Measurements from ENCODE around the gene PIEZO1. TPM values are rescaled to one million over a fixed set of nuclear protein-coding genes. Genes with fewer than 3 reads are reported as not detected.

PIEZO1 gene
- total RNA-seq, 1 donor from 2014 or later: 111 TPM

GRCh38 chr16:88743693-88744576 is 41.1 kb downstream of the PIEZO1 start:
- intact Hi-C loops (cut with DNase I): loop anchor here (2.0 to 10.0 kb wide), 2 partner anchors 41 to 421 kb away; partner anchors contain the start of gene PIEZO1
- ATAC-seq: peak; percentile 73
- peak; percentile 90 for DNase-seq (ENCODE audit: low spot score)

- ATAC-seq (no peak), DNase-seq (ENCODE audit: low spot score) (no peak)
- intact Hi-C loops (cut with DNase I): loop anchor here (2.0 to 10.0 kb wide), 2 partner anchors 42 to 422 kb away; partner anchors contain the start of gene PIEZO1
Measured at GRCh38 chr16:88742896-88743605, 42.0 kb downstream of the PIEZO1 start.

DNA sequence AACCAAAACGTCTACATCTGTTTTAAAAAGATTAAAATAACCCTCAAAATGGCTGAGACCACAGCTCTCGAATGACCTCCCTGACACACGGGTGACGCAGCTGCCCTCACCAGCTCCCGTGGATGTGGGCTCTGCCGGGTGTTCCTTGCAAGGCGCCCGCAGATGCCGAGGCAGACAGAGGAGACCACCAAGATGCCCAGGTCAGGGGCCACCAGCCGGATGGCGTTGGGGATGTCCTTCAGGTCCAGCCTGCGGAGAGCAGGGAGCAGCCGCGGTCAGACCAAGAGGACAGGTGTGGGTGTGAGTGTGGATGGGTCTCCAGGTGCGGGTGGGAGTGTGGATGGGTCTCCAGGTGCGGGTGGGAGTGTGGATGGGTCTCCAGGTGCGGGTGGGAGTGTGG is 43.7 kb downstream of the PIEZO1 start:
- DNase-seq (ENCODE audit: low spot score): no peak
- ATAC-seq: no peak
- intact Hi-C loops (cut with DNase I): loop anchor here (10.0 kb wide), 1 partner anchor 423 kb away; no protein-coding TSS in a partner anchor

DNA sequence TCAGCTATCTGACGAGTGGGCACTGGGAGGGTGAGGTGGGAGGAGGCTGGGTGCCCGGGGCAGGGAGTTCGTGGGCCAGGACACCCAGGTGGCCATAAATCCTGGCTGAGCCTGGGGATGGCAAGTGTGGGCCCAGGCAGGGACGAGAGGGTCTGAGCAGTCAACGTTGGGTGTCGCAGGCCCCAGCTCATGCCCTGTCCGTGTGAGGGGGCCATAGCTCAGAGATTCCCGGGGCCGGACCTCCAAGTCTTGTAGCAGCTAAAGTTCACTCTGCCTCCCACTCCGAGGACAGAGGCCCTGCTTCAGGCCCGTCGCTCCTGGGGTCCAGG is 44.3 kb downstream of the PIEZO1 start:
- intact Hi-C loops (cut with DNase I): loop anchor here (10.0 kb wide), 1 partner anchor 424 kb away; no protein-coding TSS in a partner anchor
- ATAC-seq: no peak

DNA sequence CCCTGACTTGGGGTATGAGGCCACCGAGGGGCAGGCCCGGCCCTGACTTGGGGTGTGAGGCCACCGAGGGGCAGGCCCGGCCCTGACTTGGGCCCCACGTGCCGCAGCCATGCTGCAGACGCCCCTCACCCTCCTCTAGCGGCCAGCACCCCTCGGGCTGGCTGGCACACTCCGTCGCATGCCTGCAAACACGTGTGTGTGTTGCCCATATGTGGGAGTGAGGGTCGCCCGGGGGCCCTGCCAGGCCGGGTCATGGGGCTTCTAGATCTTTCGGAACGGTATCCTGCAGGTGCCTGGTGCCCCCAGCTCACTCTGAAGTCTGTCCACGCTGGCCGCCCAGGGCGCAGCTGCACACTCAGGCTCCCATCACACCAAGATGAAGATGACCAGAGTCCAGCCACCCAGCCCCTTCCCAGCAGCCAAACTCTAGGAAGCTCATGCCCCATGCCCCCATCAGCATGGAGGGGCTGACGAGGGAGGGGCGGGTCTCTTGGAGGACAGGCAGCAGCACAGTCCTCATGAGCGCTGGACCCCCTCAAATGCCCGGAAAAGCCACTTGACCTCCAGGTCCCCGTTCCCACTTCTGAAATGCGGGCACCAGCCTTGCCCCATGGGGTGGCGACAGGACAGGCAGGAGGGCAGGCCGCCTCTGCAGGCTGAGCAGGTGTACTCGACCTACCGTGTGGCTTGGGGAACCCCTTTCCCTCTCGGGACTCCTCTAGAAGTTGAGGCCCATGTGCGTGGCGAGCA is 44.9 kb downstream of the PIEZO1 start:
- DNase-seq (ENCODE audit: low spot score): no peak
- ATAC-seq: no peak
- intact Hi-C loops (cut with DNase I): loop anchor here (10.0 kb wide), 1 partner anchor 425 kb away; no protein-coding TSS in a partner anchor

More for the DNA sequence above, 44.3 kb downstream of the PIEZO1 start:
- DNase-seq (ENCODE audit: low spot score): no peak

- no peak for DNase-seq (ENCODE audit: low spot score)
- intact Hi-C loops (cut with DNase I): no loop called here
- ATAC-seq: no peak
Measured at GRCh38 chr16:88739139-88739976, 45.7 kb downstream of the PIEZO1 start.

DNA sequence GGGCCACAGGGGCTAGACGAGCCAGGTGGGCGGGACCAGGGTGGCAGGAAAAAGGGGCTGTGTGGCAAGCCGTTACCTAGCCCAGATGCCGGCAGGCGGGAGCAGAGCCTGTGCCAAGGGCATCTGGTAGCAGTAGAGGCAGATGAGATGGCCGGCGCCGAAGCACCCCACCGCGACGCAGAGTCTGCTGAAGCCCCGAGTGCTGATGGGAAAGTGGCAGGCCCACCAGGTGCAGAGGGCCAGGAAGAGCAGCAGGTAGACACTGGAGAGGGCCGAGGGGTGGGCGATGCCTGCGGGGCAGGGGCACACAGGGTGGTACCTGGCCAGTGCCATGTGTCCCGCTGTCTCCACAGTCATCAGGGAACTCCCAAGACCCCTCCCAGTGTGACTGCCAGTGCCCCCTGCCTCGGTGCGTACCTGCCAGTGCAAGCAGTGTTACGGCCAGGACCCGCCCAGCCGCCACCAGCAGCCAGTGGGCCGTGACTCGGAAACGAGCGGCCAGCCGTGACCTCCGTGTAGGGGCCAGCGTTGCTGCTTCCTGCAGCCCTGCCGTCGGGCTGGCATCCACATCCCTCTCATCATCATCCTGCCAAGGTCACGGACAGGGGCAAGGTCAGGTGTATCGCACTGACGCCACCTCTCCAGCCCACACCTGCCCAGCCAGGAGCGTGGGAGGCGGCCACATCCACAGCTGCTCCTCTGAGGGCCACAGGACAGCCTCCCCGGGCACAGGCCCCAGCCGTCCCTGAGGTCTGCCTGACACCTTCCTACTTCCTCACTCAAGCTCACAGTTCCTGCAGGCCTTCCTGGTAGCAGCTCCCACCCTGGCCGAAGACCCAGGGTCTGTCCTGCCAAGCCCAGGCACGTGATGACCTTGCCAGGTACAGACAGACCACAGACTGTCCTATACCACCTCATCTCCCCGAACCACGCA is 46.6 kb downstream of the PIEZO1 start:
- ATAC-seq (no peak), DNase-seq (ENCODE audit: low spot score) (no peak)
- intact Hi-C loops (cut with DNase I): no loop called here

DNA sequence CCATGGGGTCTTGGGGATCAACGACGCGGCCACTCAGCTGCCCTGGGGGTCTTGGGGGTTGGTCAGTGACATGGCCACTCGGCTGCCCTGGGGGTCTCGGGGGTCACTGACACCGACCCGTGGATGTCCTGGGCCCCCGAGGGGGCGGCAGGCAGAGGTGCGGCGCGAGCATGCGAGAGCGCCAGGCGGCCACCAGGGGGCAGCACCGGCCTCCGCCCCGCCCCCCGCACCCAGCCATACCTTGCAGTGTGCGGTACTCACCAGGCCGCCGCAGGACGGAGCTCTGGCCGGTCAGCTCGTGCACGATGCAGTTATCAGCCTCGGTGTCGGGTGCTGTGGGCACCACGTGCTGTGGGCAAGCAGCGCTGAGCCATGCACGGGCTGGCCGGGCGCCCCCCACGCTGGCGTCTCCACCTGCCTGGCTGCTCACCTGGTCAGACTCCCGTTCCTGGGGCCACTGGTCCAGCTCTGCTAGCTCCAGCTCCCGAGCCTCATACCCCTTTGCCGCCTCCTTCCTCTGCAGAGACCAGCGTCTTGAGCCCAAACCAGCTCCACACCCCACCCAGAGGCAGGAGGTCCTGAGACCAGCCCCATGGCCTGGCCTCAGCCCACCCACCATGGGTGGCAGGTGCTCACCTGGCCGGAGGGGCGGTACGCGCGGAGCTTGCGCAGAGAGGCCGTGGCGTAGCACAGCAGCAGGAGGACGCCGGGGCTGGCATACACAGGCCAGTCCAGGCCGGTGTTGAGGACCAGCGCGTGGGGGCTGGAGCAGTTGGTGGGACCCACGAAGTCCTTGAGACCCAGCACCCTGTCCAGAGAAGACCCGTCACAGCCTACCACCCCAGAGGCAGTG is 47.5 kb downstream of the PIEZO1 start:
- ATAC-seq (peak; percentile 69), DNase-seq (ENCODE audit: low spot score) (peak; percentile 79)
- intact Hi-C loops (cut with DNase I): no loop called here

DNA sequence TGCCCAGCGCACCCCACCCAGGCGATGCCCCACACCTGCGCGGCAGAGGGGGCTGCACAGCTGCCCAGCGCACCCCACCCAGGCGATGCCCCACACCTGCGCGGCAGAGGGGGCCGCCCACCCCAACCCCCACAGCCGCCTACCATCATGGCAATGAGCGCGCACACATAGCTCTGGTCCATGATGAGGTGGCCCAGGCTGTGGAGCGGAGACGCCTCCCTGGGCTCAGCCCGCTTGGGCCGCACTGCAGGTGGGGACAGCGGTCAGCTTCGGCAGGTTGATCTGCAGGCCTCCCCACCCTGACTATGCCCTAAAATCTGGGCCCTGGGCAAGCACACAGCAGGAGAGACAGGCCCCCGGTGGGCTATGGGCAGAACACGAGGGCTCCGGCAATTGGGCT is 48.5 kb downstream of the PIEZO1 start:
- intact Hi-C loops (cut with DNase I): no loop called here
- no peak for ATAC-seq

GRCh38 chr16:88736088-88736487 is 48.9 kb downstream of the PIEZO1 start:
- intact Hi-C loops (cut with DNase I): no loop called here
- no peak for ATAC-seq
- DNase-seq (ENCODE audit: low spot score): no peak

More for the DNA sequence above, 48.5 kb downstream of the PIEZO1 start:
- DNase-seq (ENCODE audit: low spot score): no peak

DNA sequence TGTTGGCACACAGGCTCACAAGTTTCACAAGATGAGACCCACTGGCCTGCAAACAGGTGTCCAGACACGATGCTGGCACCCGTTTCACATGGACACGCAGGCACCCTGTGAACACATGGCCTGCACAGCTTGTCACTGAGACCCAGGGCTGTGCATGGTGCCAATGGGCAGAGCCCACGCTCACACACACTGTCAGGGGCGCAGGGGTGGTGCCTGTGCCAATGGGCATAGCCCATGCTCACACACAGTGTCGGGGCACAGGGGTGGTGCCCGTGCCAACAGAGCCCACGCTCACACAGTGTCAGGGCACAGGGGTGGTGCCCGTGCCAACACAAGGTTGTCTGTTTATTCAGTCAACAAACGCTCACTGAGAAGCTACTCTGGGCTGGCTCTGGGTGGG is 49.4 kb downstream of the PIEZO1 start:
- DNase-seq (ENCODE audit: low spot score): no peak
- intact Hi-C loops (cut with DNase I): no loop called here
- ATAC-seq: no peak

- intact Hi-C loops (cut with DNase I): no loop called here
- no peak for ATAC-seq
Measured at GRCh38 chr16:88735121-88735520, 49.9 kb downstream of the PIEZO1 start.

DNA sequence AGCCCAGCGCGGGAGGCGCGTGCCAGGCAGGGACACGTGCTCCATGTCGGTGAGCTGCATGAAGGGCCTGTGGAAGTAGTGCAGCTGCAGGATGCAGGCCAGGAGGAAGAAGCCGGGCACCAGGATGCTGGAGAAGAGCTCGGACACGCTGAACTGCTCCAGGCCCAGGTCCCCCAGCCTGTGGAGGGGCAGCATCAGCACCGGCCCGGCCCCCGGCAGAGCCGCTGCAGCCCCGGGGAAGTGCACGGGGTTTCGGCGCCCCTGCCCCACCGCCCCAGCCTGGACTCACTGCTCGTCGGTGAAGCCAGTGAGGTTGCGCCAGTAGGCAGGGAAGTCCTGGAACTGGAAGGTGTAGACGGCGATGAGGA is 50.7 kb downstream of the PIEZO1 start:
- DNase-seq (ENCODE audit: low spot score) (no peak), ATAC-seq (no peak)
- intact Hi-C loops (cut with DNase I): no loop called here

More at GRCh38 chr16:88735121-88735520, 49.9 kb downstream of the PIEZO1 start:
- no peak for DNase-seq (ENCODE audit: low spot score)

DNA sequence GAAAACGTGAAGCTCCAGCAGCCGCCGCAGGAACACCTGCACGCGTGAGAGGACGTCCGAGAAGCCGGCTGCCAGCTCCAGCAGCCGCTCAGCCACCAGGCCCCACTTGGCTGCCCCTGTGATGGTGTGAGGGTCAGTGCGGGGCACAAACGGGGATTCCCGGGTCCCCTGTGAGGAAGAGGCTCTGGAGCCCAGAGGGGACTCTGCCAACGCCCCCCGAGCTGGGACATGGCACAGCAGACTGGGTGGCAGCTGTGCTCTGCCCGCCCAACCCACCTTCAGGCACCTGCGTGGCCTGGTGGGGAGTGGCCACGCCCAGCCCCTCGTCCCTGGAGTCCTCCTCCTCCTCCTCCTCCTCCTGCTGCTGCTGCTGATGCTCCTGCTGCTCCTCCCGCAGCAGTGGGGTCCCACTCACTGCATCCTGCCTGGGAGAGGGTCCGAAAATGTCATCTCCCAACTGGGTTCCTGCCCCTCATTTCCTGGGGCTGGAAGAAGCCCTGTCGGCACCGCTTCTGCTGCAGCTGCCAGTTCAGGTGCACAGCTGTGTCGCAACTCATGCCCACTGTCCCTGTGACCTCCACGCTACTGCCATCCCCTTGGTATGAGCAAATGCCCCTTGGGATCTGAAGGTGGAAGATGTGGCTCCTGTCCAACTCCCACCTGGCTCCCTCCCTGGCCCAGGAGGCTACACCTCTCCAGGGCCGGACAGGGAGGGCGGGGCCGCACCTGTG is 51.2 kb downstream of the PIEZO1 start:
- DNase-seq (ENCODE audit: low spot score): no peak
- ATAC-seq: no peak
- intact Hi-C loops (cut with DNase I): no loop called here

DNA sequence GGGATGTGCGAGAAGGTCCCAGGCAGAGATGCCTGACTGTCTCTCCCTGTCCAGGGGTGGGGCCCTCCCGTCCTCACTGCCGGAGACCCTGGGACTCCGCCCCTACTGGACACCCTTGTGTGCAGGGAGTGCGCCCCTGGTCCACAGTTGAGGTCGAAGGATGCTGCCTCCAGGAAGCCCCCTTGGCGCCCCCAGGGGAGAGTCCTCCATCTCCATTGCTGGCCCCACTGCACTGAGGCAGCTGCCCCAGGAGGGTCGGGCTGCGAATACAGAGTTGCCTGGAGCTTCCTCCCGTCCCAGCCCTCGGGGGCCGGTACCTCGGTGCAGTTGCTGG is 52.1 kb downstream of the PIEZO1 start:
- no peak for ATAC-seq
- intact Hi-C loops (cut with DNase I): no loop called here
- no peak for DNase-seq (ENCODE audit: low spot score)

Data from sciatic nerve (tissue), 2 donors.